AG10803 (cell line): ENCODE measurements around the gene CD86.

Experiments used
- DNase-seq: peaks from one replicate; pipeline ENCODE4 v3.0.0; 2010; ENCODE audit warnings: low read depth
- H3K4me3 ChIP-seq: 2 replicates; pipeline ENCODE4 v1.5.1; 2011; ENCODE audit warnings: mild to moderate bottlenecking, low read length, control low read depth
- TF ChIP-seq, protein P1 (sequence below): conservative IDR thresholded peaks from 2 replicates; pipeline ENCODE4 v1.5.1; 2011; ENCODE audit warnings: mild to moderate bottlenecking, low read length, control low read depth, inconsistent platforms

The CD86 gene

DNA sequence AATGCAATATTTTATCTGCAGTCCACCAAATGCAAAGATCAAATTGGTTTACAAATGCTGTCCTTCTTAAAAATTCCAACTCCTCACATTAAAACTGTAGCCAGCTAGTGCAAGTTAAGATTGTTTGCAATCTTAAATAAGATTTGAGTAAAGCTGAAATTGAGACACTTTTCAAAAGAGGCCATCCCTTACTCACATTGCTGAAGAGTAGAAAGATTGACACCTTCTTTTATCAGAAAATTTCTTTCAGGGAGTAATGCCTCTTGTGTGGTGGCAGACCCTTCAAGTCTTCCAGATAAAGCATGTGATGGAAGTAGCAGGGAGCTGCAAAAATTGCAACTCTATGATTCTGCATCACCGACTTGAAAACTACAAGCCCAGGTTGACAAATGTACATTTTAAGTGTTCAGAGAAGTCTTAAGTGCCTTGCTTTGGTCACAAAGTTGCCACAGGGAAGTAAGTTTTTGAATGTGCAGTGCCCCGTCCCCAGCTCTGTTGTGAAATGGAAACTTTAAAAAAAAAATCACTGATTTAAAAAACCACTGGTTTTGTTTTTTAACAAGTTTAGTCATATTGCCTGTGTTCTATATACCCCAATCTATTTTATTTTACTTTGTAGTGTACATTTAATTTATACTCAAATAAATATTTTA, 12.6 kb downstream of the CD86 start:
- TF ChIP-seq, protein P1, sequence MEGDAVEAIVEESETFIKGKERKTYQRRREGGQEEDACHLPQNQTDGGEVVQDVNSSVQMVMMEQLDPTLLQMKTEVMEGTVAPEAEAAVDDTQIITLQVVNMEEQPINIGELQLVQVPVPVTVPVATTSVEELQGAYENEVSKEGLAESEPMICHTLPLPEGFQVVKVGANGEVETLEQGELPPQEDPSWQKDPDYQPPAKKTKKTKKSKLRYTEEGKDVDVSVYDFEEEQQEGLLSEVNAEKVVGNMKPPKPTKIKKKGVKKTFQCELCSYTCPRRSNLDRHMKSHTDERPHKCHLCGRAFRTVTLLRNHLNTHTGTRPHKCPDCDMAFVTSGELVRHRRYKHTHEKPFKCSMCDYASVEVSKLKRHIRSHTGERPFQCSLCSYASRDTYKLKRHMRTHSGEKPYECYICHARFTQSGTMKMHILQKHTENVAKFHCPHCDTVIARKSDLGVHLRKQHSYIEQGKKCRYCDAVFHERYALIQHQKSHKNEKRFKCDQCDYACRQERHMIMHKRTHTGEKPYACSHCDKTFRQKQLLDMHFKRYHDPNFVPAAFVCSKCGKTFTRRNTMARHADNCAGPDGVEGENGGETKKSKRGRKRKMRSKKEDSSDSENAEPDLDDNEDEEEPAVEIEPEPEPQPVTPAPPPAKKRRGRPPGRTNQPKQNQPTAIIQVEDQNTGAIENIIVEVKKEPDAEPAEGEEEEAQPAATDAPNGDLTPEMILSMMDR = no peak
- no peak for DNase-seq
- H3K4me3 ChIP-seq = no peak overlapping the region

DNA sequence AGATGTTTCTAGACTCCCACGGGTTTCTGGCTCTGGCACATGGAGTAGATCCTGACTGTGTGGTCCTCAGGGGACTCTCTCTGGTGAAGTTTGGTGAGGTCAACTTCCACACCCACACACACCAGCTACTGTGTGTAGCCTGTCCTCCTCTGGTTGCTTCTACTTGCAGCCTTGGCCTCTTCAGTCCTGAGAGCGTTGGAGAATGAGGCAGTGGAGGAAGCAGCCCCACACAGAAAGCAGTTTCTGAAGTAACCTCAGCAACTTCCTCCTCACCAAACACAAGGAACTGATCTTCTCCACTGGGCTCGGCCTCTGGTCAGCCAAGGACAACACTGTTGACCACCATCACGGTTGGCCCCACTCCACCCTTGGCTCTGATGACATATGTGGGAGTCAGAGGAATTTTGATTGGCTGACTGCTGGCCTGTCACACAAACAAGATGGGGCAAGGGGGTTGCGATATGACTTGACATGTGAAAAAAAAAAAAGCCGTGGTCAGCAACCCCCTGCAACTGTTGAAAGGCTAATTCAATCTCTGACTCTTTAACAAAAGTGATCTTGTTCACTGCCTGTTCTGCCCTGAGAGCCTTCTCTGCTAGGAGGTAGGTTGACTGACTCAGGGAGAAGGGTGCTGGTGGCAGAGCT, 19.6 kb downstream of the CD86 start:
- TF ChIP-seq, protein P1 = no peak
- DNase-seq = no peak
- H3K4me3 ChIP-seq = no peak overlapping the region

DNA sequence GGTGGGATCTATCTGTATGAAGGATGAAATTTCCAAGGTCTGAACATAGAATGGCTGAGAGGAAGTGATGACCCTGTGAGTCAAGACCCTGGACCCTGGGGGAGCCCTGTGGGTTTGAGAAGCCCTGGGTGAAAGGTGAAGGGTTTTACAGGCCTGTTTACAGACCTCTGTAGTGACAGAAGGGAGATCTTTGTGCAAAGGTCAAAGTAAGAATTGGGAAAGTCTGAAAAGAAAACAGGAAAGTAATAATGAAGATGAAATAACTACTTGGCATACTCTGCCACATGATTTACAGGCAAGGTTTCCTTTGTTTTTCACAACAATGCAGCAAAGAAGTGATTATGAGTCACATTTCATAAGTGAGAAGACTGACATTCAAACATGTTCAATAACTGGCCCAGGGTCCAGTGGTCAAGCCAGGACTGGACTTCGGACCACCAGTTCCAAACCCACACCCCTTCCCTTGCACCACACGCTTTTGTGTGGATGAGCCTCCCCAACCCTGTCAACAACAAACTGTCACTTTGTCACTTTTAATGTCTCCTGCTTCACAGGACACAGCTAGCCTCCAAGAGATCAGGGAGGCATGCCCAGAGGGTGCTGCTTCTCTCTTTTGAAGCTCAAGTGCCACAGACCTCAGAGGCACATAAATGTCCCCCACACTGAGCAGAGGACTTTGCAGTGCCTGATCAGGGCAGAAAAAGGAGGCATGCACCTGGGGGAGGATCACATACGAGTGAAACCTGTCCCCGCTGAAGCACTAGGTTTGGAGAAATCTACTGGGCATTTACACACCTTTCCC, 21.5 kb downstream of the CD86 start:
- H3K4me3 ChIP-seq = no peak overlapping the region
- DNase-seq = no peak
- TF ChIP-seq, protein P1 = no peak

DNA sequence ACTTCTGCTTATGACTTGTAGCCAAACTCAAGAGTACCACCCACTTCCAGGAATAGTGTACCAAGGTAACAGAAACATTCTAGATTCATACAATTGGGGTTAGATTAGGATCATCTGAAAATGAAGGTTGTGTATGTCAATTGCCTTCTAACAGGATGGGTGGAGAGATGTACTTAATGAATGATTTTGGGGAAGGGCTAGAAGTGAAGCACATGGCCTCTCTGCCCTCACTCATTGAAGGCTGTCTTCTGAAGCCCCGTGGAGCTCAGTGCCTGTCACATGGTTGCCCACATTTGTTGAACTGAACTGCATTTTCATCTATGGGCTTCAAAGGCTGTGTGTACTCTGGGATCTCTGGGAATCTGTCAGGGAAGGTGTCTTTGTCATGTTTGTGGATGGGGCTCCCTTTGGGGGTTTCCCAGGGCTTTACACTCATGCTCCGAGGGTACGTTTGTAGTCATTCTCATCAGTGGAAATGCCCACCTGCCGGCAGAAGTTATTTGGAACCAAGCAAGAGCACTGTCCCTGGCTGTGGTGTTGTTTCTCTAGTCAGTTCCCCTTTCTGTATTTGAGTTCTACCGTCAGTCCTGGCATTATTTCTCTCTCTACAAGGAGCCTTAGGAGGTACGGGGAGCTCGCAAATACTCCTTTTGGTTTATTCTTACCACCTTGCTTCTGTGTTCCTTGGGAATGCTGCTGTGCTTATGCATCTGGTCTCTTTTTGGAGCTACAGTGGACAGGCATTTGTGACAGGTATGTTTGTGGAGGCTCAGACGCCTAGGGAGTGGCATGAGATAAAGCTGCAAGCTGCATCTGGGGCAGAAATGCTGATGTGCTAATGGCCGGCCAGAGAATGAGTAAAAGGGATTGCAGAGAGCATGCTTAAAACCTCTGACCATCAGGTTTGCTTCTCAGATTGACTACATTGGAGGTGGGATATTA, 22.4 kb downstream of the CD86 start:
- H3K4me3 ChIP-seq = no peak overlapping the region
- DNase-seq = no peak
- TF ChIP-seq, protein P1 = no peak

DNA sequence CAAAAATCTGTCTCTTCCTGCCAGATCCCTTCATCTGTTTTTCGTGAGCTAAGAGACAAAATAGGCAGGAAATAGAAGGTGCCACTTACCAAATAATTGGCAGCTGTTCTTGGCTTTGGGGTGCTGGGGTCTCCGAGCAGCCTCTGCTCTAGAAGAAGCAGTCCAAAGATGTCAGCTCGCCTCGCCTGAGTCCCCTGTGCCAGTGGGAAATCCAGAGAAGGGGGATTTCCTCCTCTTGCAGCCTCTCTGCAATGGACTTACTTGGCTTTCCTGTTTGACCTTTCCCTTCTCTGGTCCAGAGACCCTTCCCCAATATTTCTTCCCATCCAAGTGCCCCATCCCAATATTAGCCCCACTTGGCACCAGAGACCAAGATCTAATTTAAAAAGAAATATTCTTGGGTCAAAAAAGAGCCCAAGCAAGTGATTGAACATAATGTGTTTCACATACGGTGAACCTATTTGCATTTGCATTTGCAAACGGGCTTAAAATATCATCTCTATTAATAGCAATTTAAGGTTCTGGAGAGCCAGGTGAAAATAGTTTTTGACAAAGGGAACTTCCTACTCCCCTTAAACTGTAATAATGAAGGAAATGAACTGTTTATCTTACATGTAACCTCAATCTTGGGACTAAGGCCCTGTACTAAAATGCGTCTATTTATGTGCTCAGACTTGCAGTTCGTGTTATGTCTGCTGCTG, 23.2 kb downstream of the CD86 start:
- no peak for DNase-seq
- TF ChIP-seq, protein P1 = no peak
- no peak overlapping the region for H3K4me3 ChIP-seq

DNA sequence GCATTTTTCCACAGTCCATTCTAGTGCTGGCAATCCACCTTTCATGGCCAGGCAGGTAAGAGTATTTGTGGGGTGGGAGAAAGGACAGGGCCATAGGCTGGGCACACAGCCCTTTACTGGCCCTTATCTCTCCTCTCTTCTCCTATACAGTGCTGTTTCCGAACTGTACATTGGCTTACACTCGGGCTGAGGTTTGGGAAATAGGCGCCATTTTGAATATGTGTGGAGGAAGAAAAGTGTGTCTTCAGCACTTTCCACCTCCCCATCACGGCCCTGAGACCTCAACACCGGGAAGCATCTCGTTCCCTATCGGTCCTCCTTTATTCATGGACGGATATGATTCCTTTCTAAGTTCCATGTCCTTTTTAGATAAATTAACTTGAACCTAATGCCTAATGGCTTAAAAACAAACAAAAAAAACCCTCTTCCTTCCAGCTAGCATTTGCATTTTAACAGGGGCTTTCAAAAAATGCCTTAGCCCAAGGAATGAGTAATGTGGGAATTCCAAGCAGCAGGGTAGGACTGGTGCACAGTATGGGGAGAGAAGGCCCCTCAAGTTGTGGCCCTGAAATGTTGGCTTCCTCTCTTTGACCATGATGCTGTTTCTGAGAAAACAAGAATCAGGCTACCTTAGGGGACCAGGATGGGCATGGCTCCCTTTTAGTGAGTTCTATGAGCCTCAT, 24.5 kb downstream of the CD86 start:
- DNase-seq = no peak
- TF ChIP-seq, protein P1 = no peak
- no peak overlapping the region for H3K4me3 ChIP-seq
